IMR-90 (cell line): ENCODE results near the gene N4BP2L1. TPM values are rescaled to one million over a fixed set of nuclear protein-coding genes. Genes with fewer than 3 reads are reported as not detected.
A peak's percentile ranks its signal among the peaks of the same experiment; 100 is the strongest.

ENCODE experiments used
- ATAC-seq: fragments of 200-7000 bp; cut with Tn5 transposase; 2 replicates; pipeline ENCODE4 v1.9.1; 2020; ENCODE audit warnings: low read depth, mild to moderate bottlenecking, moderate library complexity
- BruUV-seq: library from RNA; stranded (reverse); fragments of 400-500 nt; replicated peaks from 2 replicates; lab custom pipeline; 2021; lab: Mats Ljungman, UMichigan
- CTCF ChIA-PET: fragments of 300-600 bp; formaldehyde crosslinking; extraction: SDS; loops from one replicate; lab custom pipeline; 2021; ENCODE audit warnings: antibody characterized with exemption; lab: Yijun Ruan, JAX
- POLR2A ChIA-PET: fragments of 300-600 bp; sonication (Branson Sonifier 250); formaldehyde crosslinking; loops from one replicate; lab custom pipeline; 2022; ENCODE audit warnings: antibody characterized with exemption; ENCODE audit not compliant: unreplicated experiment; lab: Charles Lee
- DNase-seq: peaks from one replicate; pipeline ENCODE4 v3.0.0; 2013
- H2AFZ ChIP-seq: replicated peaks from 2 replicates; pipeline ENCODE3; 2013; ENCODE audit warnings: low read length, mild to moderate bottlenecking; ENCODE audit not compliant: poor library complexity
- H2AK5ac ChIP-seq: 2 replicates; pipeline ENCODE4 v1.6.1; 2013; ENCODE audit warnings: low read depth, low read length, inconsistent platforms
- H2AK9ac ChIP-seq: replicated peaks from 2 replicates; pipeline ENCODE3; 2013; ENCODE audit warnings: mild to moderate bottlenecking, low read depth, low read length, moderate library complexity; ENCODE audit not compliant: poor library complexity
- H2BK120ac ChIP-seq: 2 replicates; pipeline ENCODE4 v1.6.1; 2013; ENCODE audit warnings: low read depth, low read length, inconsistent platforms
- H2BK15ac ChIP-seq: 3 replicates; pipeline ENCODE4 v1.6.1; 2013; ENCODE audit warnings: low read depth, low read length, inconsistent platforms
- H2BK20ac ChIP-seq: 2 replicates; pipeline ENCODE4 v1.6.1; 2013; ENCODE audit warnings: low read depth, mild to moderate bottlenecking, inconsistent platforms, low read length, moderate library complexity
- H2BK5ac ChIP-seq: 2 replicates; pipeline ENCODE4 v1.6.1; 2013; ENCODE audit warnings: mild to moderate bottlenecking, low read depth, low read length, inconsistent platforms; ENCODE audit not compliant: poor library complexity, severe bottlenecking
- H3K14ac ChIP-seq: replicated peaks from 2 replicates; pipeline ENCODE4 v1.6.1; 2013; ENCODE audit warnings: low read depth, low read length, inconsistent platforms
- H3K18ac ChIP-seq: 2 replicates; pipeline ENCODE4 v1.6.1; 2013; ENCODE audit warnings: low read depth, low read length, control low read depth
- H3K23ac ChIP-seq: 2 replicates; pipeline ENCODE4 v1.6.1; 2013; ENCODE audit warnings: low read depth, low read length, inconsistent platforms
- H3K27ac ChIP-seq: 2 replicates; pipeline ENCODE4 v1.5.1; 2013; ENCODE audit warnings: mild to moderate bottlenecking, control low read depth, low read length; ENCODE audit not compliant: insufficient read depth
- H3K27me3 ChIP-seq: 2 replicates; pipeline ENCODE4 v1.6.1; 2013; ENCODE audit warnings: low read length; ENCODE audit not compliant: control insufficient read depth, insufficient read depth
- H3K36me3 ChIP-seq: 2 replicates; pipeline ENCODE4 v1.6.1; 2013; ENCODE audit warnings: low read length, mixed read lengths; ENCODE audit not compliant: control insufficient read depth, insufficient read depth
- H3K4ac ChIP-seq: 2 replicates; pipeline ENCODE4 v1.6.1; 2013; ENCODE audit warnings: low read depth, low read length, inconsistent platforms
- H3K4me1 ChIP-seq: 2 replicates; pipeline ENCODE4 v1.6.1; 2013; ENCODE audit warnings: low read length, mixed read lengths; ENCODE audit not compliant: control insufficient read depth, insufficient read depth
- H3K4me2 ChIP-seq: 2 replicates; pipeline ENCODE4 v1.6.1; 2013; ENCODE audit warnings: low read depth, mild to moderate bottlenecking, control low read depth, low read length, moderate library complexity
- H3K4me3 ChIP-seq: 2 replicates; pipeline ENCODE4 v1.5.1; 2013; ENCODE audit warnings: low read depth, mild to moderate bottlenecking, control low read depth, low read length, moderate library complexity; ENCODE audit not compliant: insufficient read depth
- H3K56ac ChIP-seq: 2 replicates; pipeline ENCODE4 v1.6.1; 2013; ENCODE audit warnings: low read length, inconsistent platforms; ENCODE audit not compliant: insufficient read depth; ENCODE audit errors: extremely low read depth
- H3K79me1 ChIP-seq, 2 experiments: 2 replicates each; pipeline ENCODE4 v1.6.1; 2013; ENCODE audit warnings: low read length in 2 of 2, inconsistent platforms in 1 of 2, low read depth in 1 of 2
- H3K9ac ChIP-seq: 2 replicates; pipeline ENCODE4 v1.6.1; 2013; ENCODE audit warnings: low read depth, low read length, control low read depth
- H3K9me1 ChIP-seq: 2 replicates; pipeline ENCODE4 v1.6.1; 2013; ENCODE audit warnings: low read length, inconsistent platforms; ENCODE audit not compliant: insufficient read depth
- H3K9me3 ChIP-seq: 2 replicates; pipeline ENCODE4 v1.6.1; 2013; ENCODE audit warnings: low read length; ENCODE audit not compliant: control insufficient read depth, insufficient read depth
- H4K20me1 ChIP-seq: 2 replicates; pipeline ENCODE4 v1.6.1; 2013; ENCODE audit warnings: low read length, inconsistent platforms; ENCODE audit not compliant: insufficient read depth
- H4K5ac ChIP-seq: 2 replicates; pipeline ENCODE4 v1.6.1; 2013; ENCODE audit warnings: mild to moderate bottlenecking, low read depth, low read length, control low read depth
- H4K8ac ChIP-seq, 2 experiments: 2 replicates each; pipeline ENCODE4 v1.6.1; 2013; ENCODE audit warnings: low read depth in 2 of 2, low read length in 2 of 2, control low read depth in 1 of 2, inconsistent platforms in 1 of 2
- H4K91ac ChIP-seq: 2 replicates; pipeline ENCODE4 v1.6.1; 2013; ENCODE audit warnings: low read depth, low read length, inconsistent platforms; ENCODE audit not compliant: insufficient read depth
- CHD1 ChIP-seq: IDR thresholded peaks from 2 replicates; pipeline ENCODE4 v1.6.1; 2012; ENCODE audit warnings: low read depth, low read length, improper control_type of control experiment
- CTCF ChIP-seq: conservative IDR thresholded peaks from 2 replicates; pipeline ENCODE4 v1.5.1; 2012; ENCODE audit warnings: mild to moderate bottlenecking, low read depth, low read length, improper control_type of control experiment
- RFX5 ChIP-seq: IDR thresholded peaks from 2 replicates; pipeline ENCODE4 v1.8.0; 2012; ENCODE audit warnings: low read depth, mild to moderate bottlenecking, low read length, moderate library complexity
- WGBS, 2 experiments: methylation state at CpG; one replicate each; pipeline versions ENCODE4 v1.1.5 to v1.1.7; 2013; ENCODE audit warnings: missing lambda C conversion rate in 2 of 2; ENCODE audit not compliant: insufficient read length in 1 of 2; ENCODE audit errors: extremely low coverage in 2 of 2; 5-methylcytosine and 5-hydroxymethylcytosine counted together
- dilution Hi-C: fragments of 300-500 bp; cut with HindIII; formaldehyde crosslinking; loops from one replicate; pipeline ENCODE4 v1.14.3; 2018; ENCODE audit warnings: low sequenced_read_pairs; ENCODE audit not compliant: unreplicated experiment
- in situ Hi-C: fragments of 300-500 bp; cut with MboI; formaldehyde crosslinking; loops from 3 replicates; pipeline ENCODE4 v1.14.3; 2019; ENCODE audit warnings: low sequenced_read_pairs, inconsistent platforms, mixed read lengths
- intact Hi-C: fragments of 100-400 bp; cut with micrococcal nuclease; formaldehyde crosslinking; loops from 2 replicates; pipeline ENCODE4 v1.10.0; 2022
- polyA plus RNA-seq, 3 experiments: library from polyadenylated mRNA; depleted of rRNA; stranded (reverse); fragments of >200 nt; gene quantifications; 2 replicates each; pipeline ENCODE4 v1.2.3, GENCODE V29; 2012; ENCODE audit warnings: low replicate concordance in 1 of 3
- total RNA-seq: library from RNA; depleted of rRNA; stranded (reverse); fragments of >200 nt; gene quantifications from 2 replicates; pipeline ENCODE4 v1.2.3, GENCODE V29; 2012

N4BP2L1 gene
- total and polyA plus RNA-seq, 2 of the 4 experiments (the other 2 are of a cell fraction), result 0.18 to 0.46 TPM

GRCh38 chr13:32426191-32426989 lies 1.5 kb downstream of the N4BP2L1 start:
- POLR2A ChIA-PET, result no interaction called here
- no peaks in the 10 kb centered on the region for H3K79me1 ChIP-seq
- no peak overlapping the region for H2BK120ac ChIP-seq
- H3K9me1 ChIP-seq, result peaks cover 4% of the 10 kb centered on the region; the same call in 1 of the 2 replicates
- no peak overlapping the region for H2AK9ac ChIP-seq
- dilution Hi-C loops, result no loop called here
- intact Hi-C loops, result no loop called here
- no peaks in the 10 kb centered on the region for H3K36me3 ChIP-seq
- H3K4me2 ChIP-seq, result peak overlapping the region; percentile 75
- H2AK5ac ChIP-seq, result no peak overlapping the region
- H2BK15ac ChIP-seq, result no peak overlapping the region
- in situ Hi-C loops, result no loop called here
- H4K8ac ChIP-seq, result peak overlapping the region in 1 of 2 experiments; percentile 14; a peak in 1 of 4 replicates
- no peak overlapping the region for H3K18ac ChIP-seq
- BruUV-seq, result no TSS peak
- peak overlapping the region; percentile 60 for H3K4me3 ChIP-seq
- H2BK5ac ChIP-seq, result no peak overlapping the region
- H4K20me1 ChIP-seq, result no peaks in the 10 kb centered on the region
- no peak overlapping the region for H3K56ac ChIP-seq
- no peaks in the 10 kb centered on the region for H3K9me3 ChIP-seq
- H3K14ac ChIP-seq, result no peak overlapping the region
- DNase-seq (no peak), ATAC-seq (no peak)
- H4K5ac ChIP-seq, result no peak overlapping the region
- H3K27me3 ChIP-seq, result no peaks in the 10 kb centered on the region
- 42% methylated on average over 4 of the region's 19 CpGs; no CpG with 5 or more reads in 1 of the 2 experiments for WGBS, 2 experiments
- 0 out of 2 replicates have a peak overlapping the region, but pooled peaks have one; percentile 5 for H3K23ac ChIP-seq
- H3K4ac ChIP-seq, result no peak overlapping the region
- CTCF ChIA-PET, result no interaction called here
- H3K4me1 ChIP-seq, result peaks cover 7% of the 10 kb centered on the region; the same call in 1 of the 2 replicates
- H2AFZ ChIP-seq, result peak overlapping the region; percentile 95
- no peak overlapping the region for H2BK20ac ChIP-seq
- no peak overlapping the region for H4K91ac ChIP-seq
- H3K27ac ChIP-seq, result no peak overlapping the region
- TF ChIP-seq CHD1 (no peak), RFX5 (no peak), CTCF (no peak)
- H3K9ac ChIP-seq, result no peak overlapping the region
